Activated T-cell treated with anti-CD3 and anti-CD28 coated beads, Interleukin-2, amount 50 U/mL, for 4 hours (primary cell): Measurements from ENCODE around the gene BICD2. TPM values are rescaled to one million over a fixed set of nuclear protein-coding genes. Genes with fewer than 3 reads are reported as not detected.
"Not testable (repeated sequence)": the region's sequence is repeated elsewhere in the genome, so short reads cannot be mapped to it uniquely, and the experiment has no call there.

ENCODE experiments used
- ATAC-seq, 2 donors: fragments of 200-7000 bp; cut with Tn5 transposase; one replicate each; pipeline ENCODE4 v1.10.0; 2021
- DNase-seq: peaks from one replicate; pipeline ENCODE4 v3.0.0-alpha.2; 2020
- H3K27me3 Mint-ChIP-seq: one replicate; pipeline ENCODE4 v1.8.0; 2021; ENCODE audit warnings: low read depth, mixed read lengths
- H3K36me3 Mint-ChIP-seq: one replicate; pipeline ENCODE4 v1.8.0; 2022; ENCODE audit warnings: mixed read lengths; ENCODE audit not compliant: insufficient read depth
- H3K4me1 Mint-ChIP-seq: one replicate; pipeline ENCODE4 v1.8.0; 2021; ENCODE audit warnings: low read depth, mixed read lengths
- H3K4me3 Mint-ChIP-seq: one replicate; pipeline ENCODE4 v1.8.0; 2021; ENCODE audit warnings: mild to moderate bottlenecking, moderate library complexity, mixed read lengths
- H3K9me3 Mint-ChIP-seq: one replicate; pipeline ENCODE4 v1.8.0; 2021; ENCODE audit warnings: mixed read lengths
- total RNA-seq, 3 donors: library from RNA; stranded (reverse); gene quantifications; one replicate each; pipeline ENCODE4 v1.2.1, GENCODE V29; 2021

BICD2 gene
- 10 to 100 TPM; 29.3 to 32.3 (median 30.1) TPM for total RNA-seq

GRCh38 chr9:92764381-92764987 lies at the start of gene BICD2:
Gene BICD2 (minus strand): TSS chr9:92764833. CDS start chr9:92764744, 89 bp downstream.
- ATAC-seq = no peak
- peaks cover 2% of the 10 kb centered on the region for H3K27me3 Mint-ChIP-seq
- no peaks in the 10 kb centered on the region for H3K9me3 Mint-ChIP-seq
- no peak for DNase-seq
- H3K36me3 Mint-ChIP-seq = no peaks in the 10 kb centered on the region
- peak within 1 kb of the TSS; percentile 95 for H3K4me3 Mint-ChIP-seq
- H3K4me1 Mint-ChIP-seq = peaks cover 40% of the 10 kb centered on the region

- ATAC-seq, DNase-seq, H3K36me3 Mint-ChIP-seq, H3K9me3 Mint-ChIP-seq: not testable (repeated sequence)
- Mint-ChIP-seq H3K4me3 (peak overlapping the region; percentile 82), H3K27me3 (peaks cover 65% of the 10 kb centered on the region), H3K4me1 (peaks cover 15% of the 10 kb centered on the region)
Observed at GRCh38 chr9:92809629-92810326, 45.1 kb upstream of the BICD2 start.

- H3K9me3 Mint-ChIP-seq = no peaks in the 10 kb centered on the region
- peaks cover 15% of the 10 kb centered on the region for H3K4me1 Mint-ChIP-seq
- peak; percentile 24 for DNase-seq
- H3K36me3 Mint-ChIP-seq = no peaks in the 10 kb centered on the region
- H3K27me3 Mint-ChIP-seq = peaks cover 59% of the 10 kb centered on the region
- peak; percentile 57 to 61 for ATAC-seq
- H3K4me3 Mint-ChIP-seq = peak overlapping the region; percentile 82
Observed at GRCh38 chr9:92808726-92809451, 44.3 kb upstream of the BICD2 start.

GRCh38 chr9:92807757-92808725 lies 43.4 kb upstream of the BICD2 start:
- ATAC-seq (peak; percentile 44 to 59), DNase-seq (peak; percentile 21)
- Mint-ChIP-seq H3K27me3 (peaks cover 50% of the 10 kb centered on the region), H3K4me1 (peaks cover 15% of the 10 kb centered on the region), H3K36me3 (no peaks in the 10 kb centered on the region), H3K4me3 (peak overlapping the region; percentile 54), H3K9me3 (no peaks in the 10 kb centered on the region)

GRCh38 chr9:92807031-92807756 lies 42.6 kb upstream of the BICD2 start:
- Mint-ChIP-seq H3K9me3 (no peaks in the 10 kb centered on the region), H3K4me3 (no peak overlapping the region), H3K36me3 (no peaks in the 10 kb centered on the region), H3K4me1 (peaks cover 15% of the 10 kb centered on the region), H3K27me3 (peaks cover 44% of the 10 kb centered on the region)
- no peak for DNase-seq
- ATAC-seq = peak in 1 of 2 donors; percentile 6

GRCh38 chr9:92804727-92805126 lies 40.1 kb upstream of the BICD2 start:
- Mint-ChIP-seq H3K9me3 (no peaks in the 10 kb centered on the region), H3K27me3 (peaks cover 27% of the 10 kb centered on the region), H3K4me1 (peaks cover 11% of the 10 kb centered on the region), H3K36me3 (no peaks in the 10 kb centered on the region), H3K4me3 (no peak overlapping the region)
- no peak for ATAC-seq
- DNase-seq = no peak

GRCh38 chr9:92798358-92798757 lies 33.7 kb upstream of the BICD2 start:
- H3K4me1 Mint-ChIP-seq = no peaks in the 10 kb centered on the region
- H3K27me3 Mint-ChIP-seq = peaks cover 22% of the 10 kb centered on the region
- ATAC-seq (no peak), DNase-seq (no peak)
- H3K4me3 Mint-ChIP-seq = no peak overlapping the region
- H3K9me3 Mint-ChIP-seq = no peaks in the 10 kb centered on the region
- H3K36me3 Mint-ChIP-seq = no peaks in the 10 kb centered on the region

- not testable (repeated sequence) for H3K36me3 Mint-ChIP-seq, ATAC-seq, H3K9me3 Mint-ChIP-seq, DNase-seq, H3K4me3 Mint-ChIP-seq, H3K4me1 Mint-ChIP-seq
- H3K27me3 Mint-ChIP-seq = peaks cover 22% of the 10 kb centered on the region
Observed at GRCh38 chr9:92796337-92796804, 31.7 kb upstream of the BICD2 start.

GRCh38 chr9:92795598-92796336 lies 31.1 kb upstream of the BICD2 start:
- DNase-seq (no peak), ATAC-seq (no peak)
- Mint-ChIP-seq H3K4me3 (no peak overlapping the region), H3K27me3 (peaks cover 24% of the 10 kb centered on the region), H3K36me3 (no peaks in the 10 kb centered on the region), H3K9me3 (no peaks in the 10 kb centered on the region), H3K4me1 (peaks cover 6% of the 10 kb centered on the region)

- Mint-ChIP-seq H3K9me3 (no peaks in the 10 kb centered on the region), H3K4me3 (no peak overlapping the region), H3K36me3 (no peaks in the 10 kb centered on the region), H3K4me1 (peaks cover 9% of the 10 kb centered on the region), H3K27me3 (peaks cover 24% of the 10 kb centered on the region)
- ATAC-seq (no peak), DNase-seq (no peak)
Observed at GRCh38 chr9:92795000-92795399, 30.4 kb upstream of the BICD2 start.

GRCh38 chr9:92794426-92794825 lies 29.8 kb upstream of the BICD2 start:
- Mint-ChIP-seq H3K36me3 (no peaks in the 10 kb centered on the region), H3K27me3 (peaks cover 23% of the 10 kb centered on the region), H3K4me1 (peaks cover 9% of the 10 kb centered on the region), H3K4me3 (no peak overlapping the region), H3K9me3 (no peaks in the 10 kb centered on the region)
- ATAC-seq = no peak
- no peak for DNase-seq

- H3K4me3 Mint-ChIP-seq = no peak overlapping the region
- H3K36me3 Mint-ChIP-seq = no peaks in the 10 kb centered on the region
- H3K9me3 Mint-ChIP-seq = peaks cover 10% of the 10 kb centered on the region
- ATAC-seq (peak; percentile 88 to 89), DNase-seq (peak; percentile 73)
- peaks cover 2% of the 10 kb centered on the region for H3K27me3 Mint-ChIP-seq
- H3K4me1 Mint-ChIP-seq = peaks cover 9% of the 10 kb centered on the region
Observed at GRCh38 chr9:92790542-92791527, 26.2 kb upstream of the BICD2 start.
